GM19351 (cell line): ENCODE results near the gene OR2T10.
"Not testable (repeated sequence)": the region's sequence is repeated elsewhere in the genome, so short reads cannot be mapped to it uniquely, and the experiment has no call there.

Source experiments
- ATAC-seq: cut with Tn5 transposase; IDR thresholded peaks from one replicate; pipeline ENCODE4 v1.9.1; 2021; ENCODE audit warnings: mild to moderate bottlenecking, moderate library complexity; ENCODE audit not compliant: unreplicated experiment

Gene OR2T10

DNA sequence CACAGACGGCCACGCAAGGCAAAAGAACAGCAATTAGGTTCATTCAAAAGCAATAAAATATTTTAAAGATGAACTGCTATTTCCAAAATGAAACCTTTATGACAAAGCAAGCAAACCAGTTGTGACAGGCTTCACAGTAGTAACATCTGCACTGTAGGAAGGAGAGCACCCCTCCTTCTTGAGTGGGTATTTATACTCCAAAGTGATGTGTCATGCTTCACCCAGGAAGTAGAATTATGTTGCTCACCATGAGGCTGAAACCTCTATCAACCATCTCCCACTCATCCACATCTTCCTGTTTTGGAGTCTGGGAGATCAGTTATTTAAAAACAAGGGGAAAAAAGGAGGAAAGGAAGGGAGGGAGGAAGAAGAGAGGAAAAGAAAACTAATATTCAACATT lies 885 bp downstream of the OR2T10 start:
- ATAC-seq = no peak

DNA sequence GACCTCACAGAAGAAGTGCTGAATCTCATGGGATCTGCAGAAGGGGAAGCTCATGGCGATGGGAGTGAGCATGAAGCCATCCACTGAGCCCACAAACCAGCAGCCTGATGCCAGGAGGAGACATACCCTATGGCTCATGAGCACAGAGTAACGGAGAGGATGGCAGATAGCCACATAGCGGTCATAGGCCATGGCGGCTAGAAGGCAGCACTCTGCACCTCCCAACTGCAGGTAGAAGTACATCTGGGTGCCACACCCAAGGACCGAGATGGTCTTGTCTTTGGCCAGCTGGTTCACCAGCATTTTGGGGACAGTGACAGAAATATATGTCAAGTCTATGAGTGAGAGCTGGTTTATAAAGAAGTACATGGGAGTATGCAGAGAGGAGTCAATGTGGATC lies 4.3 kb downstream of the OR2T10 start:
- ATAC-seq = no peak

DNA sequence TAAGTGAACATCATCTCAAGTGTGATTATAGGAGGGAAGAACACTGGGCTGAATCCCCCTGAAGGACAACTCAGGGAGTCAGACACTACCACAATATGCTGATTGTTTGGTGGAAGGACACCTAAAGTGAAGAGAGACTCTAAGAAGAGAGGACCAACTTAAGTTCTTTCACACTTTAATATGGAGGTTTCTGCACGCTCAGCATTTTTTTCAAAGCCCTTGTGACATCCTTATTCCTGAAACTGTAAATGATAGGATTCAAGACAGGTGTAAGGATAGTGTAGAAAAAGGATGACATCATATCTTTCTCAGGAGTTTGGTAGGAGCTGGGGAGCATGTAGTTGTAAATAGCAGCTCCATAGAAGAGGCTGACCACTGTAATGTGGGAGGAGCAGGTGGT lies 4.8 kb downstream of the OR2T10 start:
- no peak for ATAC-seq

DNA sequence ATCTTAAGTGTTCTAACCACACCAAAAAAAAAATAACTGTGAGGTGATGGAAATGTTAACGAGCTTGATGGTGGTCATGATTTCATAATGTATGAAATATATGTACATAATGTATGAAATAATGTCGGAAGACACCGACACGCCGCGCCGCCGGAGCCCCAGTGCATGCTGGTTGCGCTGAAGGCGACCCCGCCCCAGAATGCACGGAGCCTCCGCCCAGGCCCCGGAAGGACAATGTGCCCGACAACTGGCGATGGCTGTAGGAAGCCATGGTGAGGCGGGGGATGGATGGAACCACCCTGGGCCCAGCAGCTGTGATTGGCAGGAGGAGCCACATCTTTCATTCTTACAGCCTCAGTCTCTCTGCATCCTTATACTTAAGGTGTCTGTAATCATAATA lies 7.4 kb downstream of the OR2T10 start:
- ATAC-seq = no peak

DNA sequence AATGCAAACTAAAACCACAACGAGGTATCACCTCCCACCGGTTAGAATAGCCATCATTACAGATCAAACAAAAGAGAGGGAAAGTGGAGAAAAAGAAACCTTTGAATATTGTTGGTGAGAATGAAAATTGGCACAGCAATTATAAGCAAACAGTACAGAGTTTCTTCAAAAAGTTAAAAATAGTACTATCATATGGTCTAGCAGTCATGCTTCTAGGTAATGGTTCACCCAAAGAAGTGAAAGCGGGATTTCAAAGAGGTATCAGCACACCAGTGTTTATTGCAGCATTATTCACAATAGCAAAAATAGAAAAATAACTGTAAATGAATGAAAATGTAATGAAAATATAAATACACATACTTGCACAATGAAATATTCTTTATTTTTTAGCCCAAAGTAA lies 8.2 kb downstream of the OR2T10 start:
- no peak for ATAC-seq

DNA sequence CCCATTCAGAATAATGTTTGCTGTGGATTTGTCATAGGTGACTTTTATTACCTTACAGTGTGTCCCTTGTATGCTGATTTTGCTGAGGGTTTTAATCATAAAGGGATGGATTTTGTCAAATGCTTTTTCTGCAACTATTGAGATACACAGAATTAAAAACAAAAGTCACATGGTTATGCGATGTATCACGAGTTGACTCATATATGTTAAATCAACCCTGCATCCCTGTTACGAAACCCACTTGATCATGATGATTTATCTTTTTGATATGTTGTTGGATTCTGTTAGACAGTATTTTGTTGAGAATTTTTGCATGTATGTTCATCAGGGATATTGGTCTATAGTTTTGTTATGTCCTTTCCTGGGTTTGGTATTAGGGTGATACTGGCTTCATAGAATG lies 12.2 kb downstream of the OR2T10 start:
- ATAC-seq = no peak

DNA sequence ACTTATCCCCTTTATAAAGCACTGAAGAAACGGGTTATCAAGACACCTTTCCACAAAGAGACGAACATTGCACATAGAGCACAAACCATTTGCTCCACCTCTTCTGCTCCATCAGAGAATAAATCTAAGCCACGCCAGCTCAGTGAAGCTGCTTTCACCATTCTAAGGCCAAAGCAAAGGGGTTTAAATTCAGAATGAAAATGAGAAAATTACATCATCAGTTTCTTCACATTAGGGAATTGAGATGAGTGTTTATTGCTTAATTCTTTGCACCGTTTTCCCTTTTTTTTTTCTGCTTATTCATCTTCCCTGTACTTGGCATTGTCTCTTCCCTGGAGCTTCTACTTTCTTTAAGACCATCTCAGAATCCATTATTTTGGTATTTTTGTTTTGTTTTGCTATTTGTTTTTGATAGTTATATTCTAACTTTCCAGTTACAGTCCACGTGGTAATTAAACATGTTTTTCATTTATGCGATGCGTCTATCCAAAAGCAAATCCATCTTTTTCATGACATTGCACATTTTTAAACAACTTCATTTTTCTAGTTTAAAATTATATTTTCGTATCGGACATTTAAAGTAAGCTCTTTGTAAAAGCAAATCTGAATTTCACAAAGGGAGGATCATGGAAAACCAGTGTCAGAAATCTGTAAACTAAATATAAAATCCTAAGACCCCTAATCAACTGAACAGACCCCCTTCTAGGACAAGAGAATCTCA lies 21.1 kb downstream of the OR2T10 start:
- ATAC-seq = no peak

DNA sequence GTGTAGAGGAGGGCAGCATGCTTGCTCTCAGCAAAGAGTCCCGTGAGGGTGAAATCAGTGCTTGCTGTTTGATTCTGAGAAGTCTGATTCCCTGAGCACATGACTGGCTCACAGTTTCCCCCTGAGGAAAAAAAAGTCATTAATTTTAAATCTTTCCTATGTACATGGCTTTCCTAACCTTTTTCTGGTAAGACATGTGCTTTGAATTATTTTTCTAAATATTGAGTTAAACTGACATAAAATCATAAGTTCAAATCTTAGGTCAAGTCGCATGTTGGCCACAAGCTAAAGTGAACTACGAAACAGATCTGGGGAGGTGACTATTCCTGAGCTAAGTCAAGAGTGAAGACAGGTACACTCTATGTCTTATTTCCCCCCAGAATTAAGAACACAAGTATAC lies 22.8 kb downstream of the OR2T10 start, which contains the start of gene OR2T34:
OR2T34 (minus strand) TSS at position 101 of the 400 bp plus-strand sequence; CDS start at position 101, 0 bp downstream.
- ATAC-seq = not testable (repeated sequence)

DNA sequence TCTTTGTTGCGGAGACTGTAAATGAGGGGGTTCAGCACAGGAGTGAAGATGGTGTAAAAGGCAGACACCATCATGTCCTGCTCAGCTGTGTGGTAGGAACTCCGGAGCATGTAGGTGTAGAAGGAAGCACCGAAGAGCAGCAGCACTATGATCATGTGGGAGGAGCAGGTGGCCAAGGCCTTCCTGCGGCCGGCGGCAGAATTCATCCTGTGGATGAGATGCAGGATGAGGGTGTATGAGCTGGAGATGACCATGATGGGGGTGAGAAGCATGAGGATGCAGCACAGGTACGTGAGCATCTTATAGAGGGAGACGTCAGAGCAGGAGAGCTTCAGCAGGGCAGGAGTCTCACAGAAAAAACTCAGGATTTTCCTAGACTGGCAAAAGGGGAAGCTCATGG lies 23.6 kb downstream of the OR2T10 start:
- not testable (repeated sequence) for ATAC-seq

DNA sequence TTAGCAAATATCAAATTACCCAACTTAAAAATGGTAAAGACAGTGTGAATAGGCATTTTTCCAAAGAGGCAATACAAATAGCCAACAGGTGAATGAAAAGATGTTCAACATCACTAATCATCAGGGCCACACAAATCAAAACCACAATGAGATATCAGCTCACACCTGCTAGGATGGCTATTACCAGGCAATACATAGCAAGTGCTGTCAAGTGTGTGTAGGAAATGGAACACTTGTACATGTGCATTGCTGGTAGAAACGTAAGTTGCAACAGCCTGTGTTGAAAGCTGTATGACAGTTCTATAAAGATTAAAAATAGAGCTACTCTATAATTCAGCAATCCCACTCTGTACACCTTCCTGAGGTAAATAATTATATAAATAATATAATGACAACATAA lies 25.5 kb downstream of the OR2T10 start:
- ATAC-seq = peak; percentile 91

DNA sequence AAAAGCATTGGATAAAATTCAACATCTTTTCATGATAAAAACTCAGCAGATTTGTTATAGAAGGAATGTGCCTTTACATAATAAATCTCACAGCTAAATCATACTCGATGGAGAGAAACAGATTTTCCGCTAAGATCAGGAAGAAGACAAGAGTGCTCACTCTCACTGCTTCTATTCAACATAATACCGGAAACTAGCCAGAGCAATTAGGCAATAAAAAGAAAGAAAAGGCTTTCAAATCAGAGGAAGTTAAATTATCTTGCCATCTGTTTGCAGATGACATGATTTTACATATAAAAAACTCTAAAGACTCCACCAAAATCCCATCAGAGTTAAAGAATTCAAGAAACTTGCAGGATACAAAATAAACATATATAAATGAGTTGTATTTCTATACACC lies 26.7 kb downstream of the OR2T10 start:
- not testable (repeated sequence) for ATAC-seq

DNA sequence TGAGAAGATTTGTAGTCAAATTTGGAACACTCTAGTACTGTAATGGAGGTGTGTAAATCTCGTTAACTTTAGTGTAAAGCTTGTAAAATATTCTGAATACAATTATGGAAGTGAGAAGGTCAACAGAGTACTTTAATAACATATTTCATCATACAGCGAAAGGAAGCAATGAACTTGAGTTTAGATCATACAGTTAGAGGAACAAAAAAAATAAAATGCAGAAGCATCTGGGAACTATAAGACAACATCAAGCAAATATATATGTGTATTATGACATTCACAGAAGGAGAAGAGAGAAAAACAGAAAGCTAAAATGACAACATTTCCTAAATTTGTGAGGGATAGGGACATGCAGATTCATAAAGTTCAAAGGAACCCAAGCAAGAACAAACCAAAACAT lies 28.5 kb downstream of the OR2T10 start:
- ATAC-seq = not testable (repeated sequence)

DNA sequence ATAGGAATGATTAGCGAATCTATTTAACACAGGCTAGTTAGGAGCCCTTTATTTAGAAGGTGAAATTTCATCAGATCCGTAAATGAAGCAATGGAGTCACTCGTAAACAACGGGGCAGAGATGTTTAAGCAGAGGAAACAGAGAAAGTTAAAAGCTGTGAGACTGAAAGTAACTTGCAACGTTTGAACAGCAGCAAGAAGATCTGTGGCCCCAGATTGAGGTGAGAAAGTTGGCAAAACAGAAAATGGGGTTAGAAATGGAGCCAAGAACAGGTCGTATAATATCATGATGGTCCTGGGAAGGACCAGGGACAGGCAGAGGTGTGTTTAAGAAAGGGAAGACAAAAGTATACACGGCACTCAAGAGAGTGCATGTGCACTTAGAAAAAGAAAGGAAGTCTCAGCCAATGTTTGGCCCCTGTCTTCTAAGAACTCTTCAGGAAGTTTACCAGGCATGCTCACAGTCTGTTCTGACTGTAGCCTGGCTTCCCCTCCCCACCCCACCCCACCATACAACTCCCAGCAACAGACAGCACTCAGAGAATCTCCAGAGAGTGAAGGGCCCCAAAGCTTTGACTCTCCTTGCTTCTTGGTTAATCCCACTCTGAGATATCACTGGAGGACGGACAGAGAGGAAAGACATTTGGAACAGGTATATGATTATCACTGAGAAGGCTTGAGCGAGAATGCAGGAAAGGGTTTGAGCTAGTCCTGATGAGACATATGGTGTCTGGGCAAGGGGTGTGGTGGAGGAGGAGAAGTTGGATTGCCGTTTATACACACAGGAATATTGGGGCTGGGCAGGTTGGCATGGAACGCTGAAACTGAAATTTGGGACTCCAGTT lies 31.7 kb downstream of the OR2T10 start:
- peak; percentile 72 for ATAC-seq

DNA sequence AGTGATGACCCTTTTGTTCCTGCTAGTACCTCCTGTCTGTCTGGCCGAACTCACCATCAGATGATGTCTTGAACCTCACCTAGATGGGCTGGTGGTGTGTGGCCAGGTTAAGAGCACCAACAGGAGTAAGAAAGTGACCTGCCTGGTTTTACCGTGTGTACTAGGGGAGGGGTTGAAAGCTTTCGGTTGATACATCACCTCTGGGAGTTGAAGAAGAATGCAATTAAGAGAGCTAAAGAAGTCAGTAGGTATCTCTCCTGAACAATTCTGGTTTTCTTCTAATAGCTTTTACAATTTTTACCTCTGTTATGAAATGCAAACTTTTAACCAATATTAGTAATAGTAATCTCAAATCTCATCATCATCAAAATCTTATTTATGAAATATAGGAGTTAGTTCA lies 34.8 kb downstream of the OR2T10 start, which contains the start of gene OR2T29:
OR2T29 (minus strand) TSS at position 101 of the 400 bp plus-strand sequence. CDS start 3,281 bp downstream, outside the sequence.
- ATAC-seq = not testable (repeated sequence)

DNA sequence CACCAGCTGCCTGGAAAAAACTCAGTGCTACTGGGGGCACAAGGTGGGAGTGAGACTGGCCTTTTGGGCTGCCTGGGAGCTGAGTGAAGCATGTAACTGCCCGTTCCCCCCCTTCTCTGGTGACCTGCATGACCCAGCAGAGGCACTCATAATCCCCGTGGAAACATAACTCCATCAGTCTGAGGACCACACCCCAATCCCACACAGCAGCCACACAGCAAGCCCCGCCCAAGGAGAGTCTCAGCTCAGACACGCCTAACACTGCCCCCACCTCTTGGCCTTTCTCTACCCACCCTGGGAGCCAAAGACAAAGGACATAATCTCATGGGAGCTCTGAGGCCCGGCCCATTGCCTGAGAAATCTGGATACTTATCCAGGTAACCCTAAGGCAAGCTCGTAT lies 46.5 kb downstream of the OR2T10 start:
- ATAC-seq = not testable (repeated sequence)

DNA sequence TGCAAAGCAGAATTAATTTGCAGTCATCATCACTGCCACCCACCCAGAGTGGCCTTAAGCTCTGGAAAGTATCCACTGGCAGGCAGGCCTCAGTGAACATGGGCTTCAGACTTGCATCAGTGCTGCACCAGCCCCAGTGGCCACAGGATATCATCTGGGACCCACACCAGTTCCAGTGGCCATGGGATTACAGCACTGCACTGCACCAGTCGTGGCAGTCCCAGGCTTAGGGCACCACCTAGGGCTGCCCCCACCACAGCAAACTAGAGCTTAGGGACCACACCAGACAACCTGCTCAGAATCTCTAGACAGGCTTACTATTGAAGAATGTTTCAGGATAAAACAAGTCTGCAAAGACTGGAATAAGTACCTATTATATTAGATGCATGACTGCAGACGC lies 50.1 kb downstream of the OR2T10 start:
- ATAC-seq = not testable (repeated sequence)
